Measurements from ENCODE around the gene FGF12. TPM values are rescaled to one million over a fixed set of nuclear protein-coding genes. Genes with fewer than 3 reads are reported as not detected.

Gene FGF12
- total RNA-seq, 8 experiments from 2014 or later = 8.2 to 173 (median 21.6) TPM

DNA sequence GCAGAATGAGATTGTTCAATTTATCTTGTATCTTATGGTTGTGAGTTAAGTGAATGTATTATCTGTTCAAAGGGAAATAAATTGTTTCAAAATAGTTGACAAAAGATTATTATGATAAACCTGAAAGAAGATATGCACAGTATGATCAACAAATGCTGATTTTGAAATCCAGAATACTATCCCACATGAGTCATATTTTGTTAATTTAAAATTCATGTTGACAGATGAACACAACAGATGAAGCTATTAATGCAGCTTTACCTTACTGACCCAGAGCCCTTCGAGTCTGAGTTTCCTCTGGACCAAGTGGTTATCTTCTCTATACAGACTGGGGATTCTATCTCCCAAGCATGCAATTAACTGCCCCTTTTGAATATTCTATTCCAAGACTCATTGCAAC lies 482.8 kb downstream of the FGF12 start:
- ATAC-seq (replicated peaks in 6 of 8) = peak in 3 of 8 experiments; percentile 54 to 75 (median 54)
- Histone ChIP-seq H3K4me3 (no peak overlapping the region), H3K4me1 (replicated peaks in 1 of 2) (peaks cover 0 to 3% of the 10 kb centered on the region in 2 donors), H3K27ac (no peak overlapping the region)
- 0 to 100% (median 60%) methylated on average over 1 of the region's 1 CpG; no CpG with 5 or more reads in 3 of the 10 experiments for WGBS, 10 experiments
- in situ Hi-C loops (cut with MboI; ENCODE audit: low pct_unique_long_range_greater_than_20kb in 2 of 9, low sequenced_read_pairs in 9 of 9, unreplicated experiment in 9 of 9) = no loop called here

DNA sequence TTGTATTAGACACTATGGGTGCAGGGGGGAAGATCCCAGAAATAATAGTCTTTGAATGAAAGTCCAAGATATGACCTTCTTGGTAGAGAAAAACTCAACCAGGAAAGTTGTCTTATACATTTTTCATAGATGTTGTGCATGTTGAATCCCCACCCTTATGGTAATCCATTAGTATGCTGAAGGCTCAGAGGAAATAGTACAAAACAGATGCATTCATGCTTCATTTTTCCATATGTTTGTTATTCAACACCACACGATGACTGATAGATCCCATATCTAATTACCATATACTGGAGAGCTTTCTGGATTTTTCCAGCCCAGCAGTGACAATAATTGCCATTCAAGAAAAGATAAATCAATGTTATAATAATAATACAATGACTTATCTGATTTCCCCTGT lies 487.4 kb downstream of the FGF12 start:
- H3K4me3 ChIP-seq = no peak overlapping the region
- no peaks in the 10 kb centered on the region for H3K4me1 ChIP-seq (replicated peaks in 1 of 2)
- no peak overlapping the region for H3K27ac ChIP-seq
- ATAC-seq (replicated peaks in 6 of 8) = peak in 3 of 8 experiments; percentile 75 to 89 (median 82)
- in situ Hi-C loops (cut with MboI; ENCODE audit: low pct_unique_long_range_greater_than_20kb in 2 of 9, low sequenced_read_pairs in 9 of 9, unreplicated experiment in 9 of 9) = no loop called here
- 0 to 100% (median 75%) methylated on average over 1 of the region's 1 CpG; no CpG with 5 or more reads in 1 of the 10 experiments for WGBS, 10 experiments

DNA sequence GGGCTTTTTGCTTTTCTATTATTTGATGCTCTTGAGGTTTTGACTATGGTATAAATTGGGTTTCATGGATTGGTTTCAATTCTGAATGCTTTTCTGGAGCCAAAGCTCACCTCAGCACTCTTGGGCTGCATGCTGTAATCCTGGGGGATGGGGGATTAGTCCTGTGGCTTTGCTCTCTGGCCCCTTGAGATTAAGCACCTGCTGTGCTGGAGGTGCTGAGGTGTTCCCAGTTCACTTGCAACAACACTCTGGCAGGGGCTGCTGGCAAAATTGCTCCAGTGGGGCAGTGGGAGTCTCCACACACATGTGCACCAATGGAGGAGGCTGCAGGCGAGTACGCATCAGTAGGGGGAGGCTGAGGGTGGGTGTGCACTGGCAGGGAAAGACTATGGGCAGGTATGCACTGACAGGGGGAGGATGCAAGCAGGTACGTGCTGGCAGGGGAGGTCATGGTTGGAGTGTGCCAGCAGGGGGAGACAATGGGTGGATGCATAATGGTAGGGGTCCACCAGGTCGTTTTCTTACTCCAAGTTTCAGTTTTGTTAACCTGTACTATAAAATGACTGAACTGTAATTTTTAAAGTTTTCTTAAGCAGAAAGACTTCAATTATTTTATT lies 489.2 kb downstream of the FGF12 start:
- no peak for ATAC-seq (replicated peaks in 6 of 8)
- Histone ChIP-seq H3K4me1 (replicated peaks in 1 of 2) (no peaks in the 10 kb centered on the region), H3K27ac (no peak overlapping the region), H3K4me3 (no peak overlapping the region)
- in situ Hi-C loops (cut with MboI; ENCODE audit: low pct_unique_long_range_greater_than_20kb in 2 of 9, low sequenced_read_pairs in 9 of 9, unreplicated experiment in 9 of 9) = no loop called here
- 0 to 89% (median 59%) methylated on average over 1 to 2 of the region's 4 CpGs; no CpG with 5 or more reads in 6 of the 10 experiments for WGBS, 10 experiments

DNA sequence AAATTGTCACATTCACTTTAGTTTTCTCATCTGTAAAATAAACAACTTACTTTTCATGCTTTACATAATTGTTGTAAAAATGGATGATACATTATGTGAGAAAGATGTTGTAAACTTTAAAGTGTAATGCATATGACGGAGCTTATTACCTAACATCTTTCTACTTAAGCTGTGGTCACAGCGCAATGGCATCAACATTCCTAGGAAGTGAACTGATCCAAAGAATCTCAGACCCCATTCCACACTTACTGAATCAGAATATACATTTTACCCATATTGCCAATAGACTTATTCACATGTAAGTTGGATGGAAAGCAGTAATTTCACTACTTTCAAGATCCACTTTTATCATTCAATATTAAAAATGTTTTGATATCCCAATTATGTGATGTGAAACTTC lies 497.5 kb downstream of the FGF12 start:
- 42 to 100% (median 95%) methylated on average over 1 to 2 of the region's 2 CpGs; no CpG with 5 or more reads in 3 of the 10 experiments for WGBS, 10 experiments
- in situ Hi-C loops (cut with MboI; ENCODE audit: low pct_unique_long_range_greater_than_20kb in 2 of 9, low sequenced_read_pairs in 9 of 9, unreplicated experiment in 9 of 9) = no loop called here
- Histone ChIP-seq H3K4me3 (no peak overlapping the region), H3K27ac (no peak overlapping the region), H3K4me1 (replicated peaks in 1 of 2) (no peaks in the 10 kb centered on the region)
- no peak for ATAC-seq (replicated peaks in 6 of 8)

DNA sequence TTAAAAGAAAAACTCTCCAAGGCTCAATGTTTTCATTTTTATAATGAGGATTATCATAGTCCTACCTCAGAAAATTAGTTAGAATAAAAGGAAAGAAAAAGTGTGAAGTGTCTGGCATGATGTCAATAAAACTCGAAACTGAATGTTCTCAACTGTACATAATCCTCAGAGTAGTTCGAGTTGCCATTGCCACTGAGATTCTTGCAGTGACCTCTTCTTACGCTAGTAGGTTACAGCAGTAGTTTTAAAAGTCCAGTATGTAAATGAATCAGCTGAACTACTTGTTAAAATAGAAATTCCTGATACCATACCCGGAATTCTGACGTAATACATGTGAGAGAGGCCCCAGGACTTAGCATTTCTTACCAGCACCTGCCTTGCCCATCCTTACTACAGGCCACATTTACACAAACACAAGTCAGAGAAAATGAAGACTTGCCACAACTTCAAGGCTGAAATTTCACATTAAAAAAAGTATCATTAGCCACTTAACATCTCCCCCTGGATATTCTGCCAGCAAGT lies 502.6 kb downstream of the FGF12 start:
- in situ Hi-C loops (cut with MboI; ENCODE audit: low pct_unique_long_range_greater_than_20kb in 2 of 9, low sequenced_read_pairs in 9 of 9, unreplicated experiment in 9 of 9) = no loop called here
- no peak overlapping the region for H3K27ac ChIP-seq
- 0 to 100% (median 78%) methylated on average over 1 to 5 of the region's 5 CpGs; no CpG with 5 or more reads in 1 of the 10 experiments for WGBS, 10 experiments
- H3K4me3 ChIP-seq = no peak overlapping the region
- peak in 2 of 8 experiments; percentile 92 for ATAC-seq (replicated peaks in 6 of 8)
- peaks cover 0 to 3% of the 10 kb centered on the region in 2 donors for H3K4me1 ChIP-seq (replicated peaks in 1 of 2)

DNA sequence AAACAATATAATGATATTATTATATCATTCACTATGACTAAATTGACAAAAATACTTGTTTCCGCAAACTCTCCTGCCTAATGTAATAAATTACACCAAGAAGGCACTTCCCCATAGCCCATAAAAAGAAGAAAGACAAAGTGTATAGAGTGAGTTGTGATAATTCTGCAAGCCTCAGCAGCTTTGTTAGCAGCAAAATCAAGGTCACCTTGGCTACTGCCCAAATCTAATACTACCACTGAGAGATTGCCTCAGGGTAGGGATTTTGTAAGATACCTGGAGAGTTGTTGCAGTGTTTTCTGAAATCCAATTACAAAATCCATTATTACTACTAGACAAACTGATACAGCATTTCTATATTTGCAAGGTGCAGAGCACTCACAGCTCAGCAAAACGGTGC lies 503.5 kb downstream of the FGF12 start:
- WGBS, 10 experiments = 38 to 100% (median 100%) methylated on average over 1 to 2 of the region's 2 CpGs; no CpG with 5 or more reads in 1 of the 10 experiments
- Histone ChIP-seq H3K4me3 (no peak overlapping the region), H3K4me1 (replicated peaks in 1 of 2) (peaks cover 0 to 3% of the 10 kb centered on the region in 2 donors), H3K27ac (no peak overlapping the region)
- in situ Hi-C loops (cut with MboI; ENCODE audit: low pct_unique_long_range_greater_than_20kb in 2 of 9, low sequenced_read_pairs in 9 of 9, unreplicated experiment in 9 of 9) = no loop called here
- no peak for ATAC-seq (replicated peaks in 6 of 8)

DNA sequence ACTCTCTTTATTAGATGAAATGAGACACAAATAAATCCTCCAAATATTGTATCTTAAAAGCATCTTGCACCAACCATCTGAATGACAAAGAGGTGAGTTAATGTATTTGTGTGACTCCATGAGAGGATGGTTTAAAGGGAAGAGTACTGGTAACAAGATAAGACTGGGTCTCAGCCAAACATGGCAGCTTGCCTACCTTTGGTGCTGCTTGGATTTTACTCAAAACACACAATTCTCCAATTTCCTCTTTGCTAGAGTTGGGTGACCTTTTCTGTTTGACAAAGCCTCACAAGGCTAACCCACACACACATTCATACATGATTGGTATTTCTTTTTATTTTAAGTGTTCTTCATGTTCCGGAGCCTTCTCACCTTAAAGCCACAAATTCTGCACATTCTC lies 506.4 kb downstream of the FGF12 start:
- Histone ChIP-seq H3K4me3 (no peak overlapping the region), H3K27ac (no peak overlapping the region), H3K4me1 (replicated peaks in 1 of 2) (peaks cover 0 to 3% of the 10 kb centered on the region in 2 donors)
- WGBS, 10 experiments = 50 to 100% (median 88%) methylated on average over 1 of the region's 1 CpG; no CpG with 5 or more reads in 5 of the 10 experiments
- ATAC-seq (replicated peaks in 6 of 8) = no peak
- in situ Hi-C loops (cut with MboI; ENCODE audit: low pct_unique_long_range_greater_than_20kb in 2 of 9, low sequenced_read_pairs in 9 of 9, unreplicated experiment in 9 of 9) = no loop called here

DNA sequence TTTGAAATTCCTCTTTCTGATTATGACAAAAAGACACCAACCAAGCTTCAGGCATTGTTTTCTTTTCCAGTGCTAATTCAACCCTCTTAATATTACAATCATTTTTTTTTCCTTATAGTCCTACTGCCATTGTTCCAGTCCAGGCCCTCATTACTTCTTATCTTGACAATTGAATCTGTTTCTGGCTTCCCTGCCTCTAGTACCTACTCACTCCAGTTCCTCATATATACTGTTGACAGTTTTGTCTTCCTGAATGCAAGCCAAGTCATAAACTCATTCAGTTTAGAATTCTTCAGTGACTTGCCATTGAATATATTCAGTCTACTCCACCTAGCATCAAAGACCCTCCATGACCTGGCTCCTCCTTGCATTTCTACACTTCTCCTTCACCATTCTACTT lies 507.4 kb downstream of the FGF12 start:
- Histone ChIP-seq H3K4me1 (replicated peaks in 1 of 2) (peaks cover 0 to 3% of the 10 kb centered on the region in 2 donors), H3K4me3 (no peak overlapping the region), H3K27ac (no peak overlapping the region)
- in situ Hi-C loops (cut with MboI; ENCODE audit: low pct_unique_long_range_greater_than_20kb in 2 of 9, low sequenced_read_pairs in 9 of 9, unreplicated experiment in 9 of 9) = no loop called here
- ATAC-seq (replicated peaks in 6 of 8) = peak in 1 of 8 experiments; percentile 9

DNA sequence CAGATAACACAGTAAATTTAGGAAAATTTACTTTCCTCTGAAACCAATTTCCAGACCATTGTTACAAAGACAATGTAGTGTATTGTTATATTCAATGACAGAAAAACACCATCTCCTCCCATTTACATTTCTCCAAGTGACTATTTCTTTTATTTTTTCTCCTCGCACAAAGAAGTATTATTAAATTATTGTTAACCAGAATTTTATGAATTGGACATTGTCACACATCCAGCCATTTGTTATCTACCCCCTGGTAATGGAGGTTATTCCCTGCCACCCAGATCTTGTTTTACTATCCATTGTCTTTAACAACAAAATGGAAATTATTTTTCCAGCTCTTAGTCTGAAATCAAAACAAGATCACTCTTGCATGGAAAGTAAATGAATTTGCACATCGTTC lies 511.3 kb downstream of the FGF12 start:
- Histone ChIP-seq H3K27ac (no peak overlapping the region), H3K4me1 (replicated peaks in 1 of 2) (peaks cover 0 to 15% of the 10 kb centered on the region in 2 donors), H3K4me3 (no peak overlapping the region)
- no peak for ATAC-seq (replicated peaks in 6 of 8)
- in situ Hi-C loops (cut with MboI; ENCODE audit: low pct_unique_long_range_greater_than_20kb in 2 of 9, low sequenced_read_pairs in 9 of 9, unreplicated experiment in 9 of 9) = no loop called here
- WGBS, 10 experiments = 20 to 100% (median 89%) methylated on average over 1 to 2 of the region's 2 CpGs

DNA sequence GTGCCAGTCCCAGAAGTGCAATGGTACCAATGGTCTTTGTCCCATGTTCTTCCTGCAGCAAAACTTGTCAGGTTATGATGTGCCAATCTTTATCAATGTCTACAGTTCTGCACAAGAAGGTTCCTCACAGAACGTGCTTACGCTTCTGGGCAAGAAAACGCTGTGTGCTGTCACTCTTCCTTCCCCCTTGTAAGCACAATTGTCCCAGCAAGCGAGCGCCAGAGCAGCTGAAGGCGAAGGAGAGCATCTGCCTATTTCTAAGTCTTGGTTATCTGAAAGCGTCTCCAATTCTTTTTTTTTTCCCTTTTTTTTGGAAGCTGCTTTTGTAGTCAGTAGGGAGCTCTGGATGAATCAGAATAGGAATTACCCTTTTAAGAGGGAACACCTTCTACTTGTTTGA lies 514.4 kb downstream of the FGF12 start:
- 28 to 100% (median 86%) methylated on average over 3 to 7 of the region's 7 CpGs; no CpG with 5 or more reads in 2 of the 10 experiments for WGBS, 10 experiments
- no peak overlapping the region for H3K27ac ChIP-seq

DNA sequence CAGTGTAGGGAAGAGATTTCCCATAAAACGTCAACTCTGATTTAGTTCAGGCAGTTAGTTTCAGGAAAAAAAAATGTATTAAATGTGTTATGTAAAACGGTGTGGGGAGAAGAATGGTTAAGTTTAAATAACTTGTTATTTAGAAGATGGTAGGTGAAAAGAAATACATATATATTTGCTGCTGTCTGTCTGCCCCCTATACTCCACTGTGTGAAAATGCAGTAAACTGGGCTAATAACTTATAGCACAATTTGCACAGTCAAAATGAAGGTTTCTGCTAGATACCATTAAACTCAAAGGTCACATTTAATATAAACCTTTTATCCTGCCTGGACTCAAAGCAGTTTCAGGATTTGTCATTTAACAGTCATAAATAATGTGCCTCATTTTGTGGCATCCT lies 515.0 kb downstream of the FGF12 start:
- ATAC-seq (replicated peaks in 6 of 8) = peak in 2 of 8 experiments; percentile 18 to 38
- in situ Hi-C loops (cut with MboI; ENCODE audit: low pct_unique_long_range_greater_than_20kb in 2 of 9, low sequenced_read_pairs in 9 of 9, unreplicated experiment in 9 of 9) = no loop called here
- WGBS, 10 experiments = 40 to 100% (median 58%) methylated on average over 1 to 2 of the region's 2 CpGs
- no peak overlapping the region for H3K4me3 ChIP-seq
- H3K4me1 ChIP-seq (replicated peaks in 1 of 2) = peaks cover 0 to 15% of the 10 kb centered on the region in 2 donors
- no peak overlapping the region for H3K27ac ChIP-seq

More for the DNA sequence above, 514.4 kb downstream of the FGF12 start:
- peaks cover 0 to 15% of the 10 kb centered on the region in 2 donors for H3K4me1 ChIP-seq (replicated peaks in 1 of 2)
- H3K4me3 ChIP-seq = no peak overlapping the region
- ATAC-seq (replicated peaks in 6 of 8) = no peak
- in situ Hi-C loops (cut with MboI; ENCODE audit: low pct_unique_long_range_greater_than_20kb in 2 of 9, low sequenced_read_pairs in 9 of 9, unreplicated experiment in 9 of 9) = no loop called here

DNA sequence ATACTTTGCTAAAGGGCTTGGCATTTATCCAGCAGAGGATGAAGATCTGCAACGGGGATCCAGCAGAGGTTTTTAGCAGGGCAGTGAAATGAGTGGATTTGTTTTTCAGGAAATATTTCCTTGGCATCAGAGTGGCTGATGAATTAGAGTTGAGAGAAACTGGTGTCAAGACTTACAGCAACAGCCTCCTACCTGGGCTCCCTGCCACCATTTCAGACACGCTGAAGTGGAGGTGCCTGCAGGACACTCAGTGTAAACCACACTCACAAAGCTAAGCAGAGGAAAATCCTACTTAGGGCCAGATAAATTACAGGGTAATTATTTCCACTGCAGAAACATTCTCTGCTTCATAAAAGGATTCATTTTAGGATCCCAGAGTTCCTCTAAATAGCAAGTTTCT lies 519.7 kb downstream of the FGF12 start:
- in situ Hi-C loops (cut with MboI; ENCODE audit: low pct_unique_long_range_greater_than_20kb in 2 of 9, low sequenced_read_pairs in 9 of 9, unreplicated experiment in 9 of 9) = no loop called here
- ATAC-seq (replicated peaks in 6 of 8) = no peak
- peaks cover 0 to 9% of the 10 kb centered on the region in 2 donors for H3K4me1 ChIP-seq (replicated peaks in 1 of 2)
- no peak overlapping the region for H3K27ac ChIP-seq
- no peak overlapping the region for H3K4me3 ChIP-seq
- WGBS, 10 experiments = 0 to 100% (median 38%) methylated on average over 1 of the region's 2 CpGs; no CpG with 5 or more reads in 3 of the 10 experiments

DNA sequence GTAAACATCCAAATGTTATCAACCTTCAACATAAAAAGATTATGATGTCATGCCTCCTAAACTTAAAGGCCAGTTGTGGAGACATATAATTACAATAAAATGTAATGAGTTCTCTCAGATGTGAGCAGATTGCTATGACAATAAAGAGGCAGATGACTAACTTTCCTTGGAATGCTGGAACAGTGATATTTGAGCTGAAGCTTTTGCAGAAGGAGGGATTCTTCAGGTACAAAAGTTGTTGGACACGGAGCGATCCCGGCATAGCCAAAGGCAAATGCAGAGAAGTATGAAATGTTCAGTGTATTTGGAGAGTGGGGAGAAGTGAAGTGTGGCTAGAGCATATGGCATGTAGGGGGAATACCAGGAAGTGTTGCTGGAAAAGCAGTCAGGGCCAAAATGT lies 520.1 kb downstream of the FGF12 start:
- no peak overlapping the region for H3K27ac ChIP-seq
- 60 to 100% (median 100%) methylated on average over 2 to 3 of the region's 3 CpGs; no CpG with 5 or more reads in 3 of the 10 experiments for WGBS, 10 experiments
- no peak overlapping the region for H3K4me3 ChIP-seq
- peaks cover 0 to 6% of the 10 kb centered on the region in 2 donors for H3K4me1 ChIP-seq (replicated peaks in 1 of 2)
- peak in 2 of 8 experiments; percentile 19 to 38 for ATAC-seq (replicated peaks in 6 of 8)
- in situ Hi-C loops (cut with MboI; ENCODE audit: low pct_unique_long_range_greater_than_20kb in 2 of 9, low sequenced_read_pairs in 9 of 9, unreplicated experiment in 9 of 9) = no loop called here

DNA sequence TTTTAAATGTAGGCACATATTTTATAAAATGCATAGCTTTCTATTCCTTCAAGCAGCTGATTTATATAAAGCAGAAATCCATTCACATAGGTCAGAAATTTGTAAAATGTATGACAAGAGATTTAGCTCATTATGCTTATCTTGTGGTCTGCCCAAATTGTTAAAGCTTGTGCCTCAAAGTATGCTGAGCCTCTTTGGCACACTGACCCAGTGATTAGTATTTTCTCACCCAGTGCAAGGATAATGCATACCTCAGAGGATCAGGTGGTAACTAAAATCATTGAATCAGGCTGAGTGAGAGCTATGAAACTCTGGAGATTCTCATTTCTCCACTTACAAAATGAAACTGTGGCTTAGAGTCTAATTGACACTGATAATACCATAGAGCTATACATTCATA lies 533.3 kb downstream of the FGF12 start:
- peak in 1 of 8 experiments; percentile 52 for ATAC-seq (replicated peaks in 6 of 8)
- no peaks in the 10 kb centered on the region for H3K4me1 ChIP-seq (replicated peaks in 1 of 2)
- in situ Hi-C loops (cut with MboI; ENCODE audit: low pct_unique_long_range_greater_than_20kb in 2 of 9, low sequenced_read_pairs in 9 of 9, unreplicated experiment in 9 of 9) = loop anchor here in 1 of 9 experiments (25.0 kb wide), 1 partner anchor 243 kb away; no protein-coding TSS in a partner anchor
- no peak overlapping the region for H3K4me3 ChIP-seq
- H3K27ac ChIP-seq = no peak overlapping the region

Measured in motor neuron (in vitro differentiated cells).